ENCODE results near the gene CHST10. TPM values are rescaled to one million over a fixed set of nuclear protein-coding genes. Genes with fewer than 3 reads are reported as not detected.

The CHST10 gene
- polyA plus RNA-seq, 1 donor from 2014 or later: 76.1 TPM

GRCh38 chr2:100390001-100390940 is 27.2 kb downstream of the CHST10 start:
- Histone ChIP-seq H3K27ac (ENCODE audit: low read length) (no peak overlapping the region), H3K36me3 (ENCODE audit: insufficient read depth, low read length) (no peaks in the 10 kb centered on the region)

More at GRCh38 chr2:100390001-100390940, 27.2 kb downstream of the CHST10 start:
- no peak overlapping the region for H3K4me2 ChIP-seq (ENCODE audit: low read length)
- H3K9me3 ChIP-seq (ENCODE audit: low read length): no peaks in the 10 kb centered on the region
- no peak overlapping the region for H3K4me3 ChIP-seq (ENCODE audit: low read length)
- H2AFZ ChIP-seq (ENCODE audit: low read depth, low read length): no peak overlapping the region
- H4K20me1 ChIP-seq (ENCODE audit: insufficient read depth): no peaks in the 10 kb centered on the region
- no peaks in the 10 kb centered on the region for H3K27me3 ChIP-seq (ENCODE audit: insufficient read depth, low read depth, low read length)
- no peak overlapping the region for H3K9ac ChIP-seq (ENCODE audit: low read length)
- H3K9me2 ChIP-seq (ENCODE audit: insufficient read depth, low read length): no peaks in the 10 kb centered on the region
- TF ChIP-seq CTCF (IDR thresholded peaks at IDR 0.05; ENCODE audit: poor library complexity, severe bottlenecking): no peak
- TF ChIP-seq EZH2 (IDR thresholded peaks at IDR 0.05; ENCODE audit: borderline replicate concordance, insufficient read depth, low read length, poor library complexity, severe bottlenecking): no peak
- no peak for TF ChIP-seq SMC3 (conservative IDR thresholded peaks at IDR 0.05; ENCODE audit: poor library complexity)
- no peak for TF ChIP-seq POLR2AphosphoS5 (IDR thresholded peaks at IDR 0.05)
- TF ChIP-seq RAD21 (conservative IDR thresholded peaks at IDR 0.05): no peak
- TF ChIP-seq TAF1 (IDR thresholded peaks at IDR 0.05; ENCODE audit: low read depth): no peak
- no peak for TF ChIP-seq EP300 (conservative IDR thresholded peaks at IDR 0.05; ENCODE audit: poor library complexity, severe bottlenecking)
- no peak for TF ChIP-seq MXI1 (conservative IDR thresholded peaks at IDR 0.05; ENCODE audit: poor library complexity, severe bottlenecking)
- no peak for TF ChIP-seq REST (IDR thresholded peaks at IDR 0.05; ENCODE audit: borderline replicate concordance)
- no peaks in the 10 kb centered on the region for H3K79me2 ChIP-seq (replicated peaks; ENCODE audit: insufficient read depth, low read length)
- no peaks in the 10 kb centered on the region for H3F3A ChIP-seq (ENCODE audit: insufficient read depth, low read length, poor library complexity, severe bottlenecking)

All from neural cell (in vitro differentiated cells).